Breast epithelium (tissue), 3 donors: ENCODE measurements around the gene UNC45B.

Source experiments
- CTCF ChIP-seq, 3 donors: fragments of 450-650 bp; IDR thresholded peaks; one replicate each; pipeline ENCODE4 v1.5.1; 2016 to 2017; ENCODE audit warnings: antibody characterized with exemption in 3 of 3, mild to moderate bottlenecking in 3 of 3, moderate library complexity in 3 of 3
- POLR2A ChIP-seq: fragments of 450-650 bp; IDR thresholded peaks from one replicate; pipeline ENCODE4 v1.6.1; 2016; ENCODE audit warnings: antibody characterized with exemption, mild to moderate bottlenecking, moderate library complexity
- POLR2AphosphoS5 ChIP-seq, 3 donors: sonication (generic); formaldehyde crosslinking; IDR thresholded peaks; one replicate each; pipeline ENCODE4 v1.6.1; 2017; ENCODE audit warnings: antibody characterized with exemption in 3 of 3

- TF ChIP-seq CTCF (IDR thresholded peaks at IDR 0.05) (no peak), POLR2A (no peak), POLR2AphosphoS5 (IDR thresholded peaks at IDR 0.05) (no peak)
These were observed 67.1 kb downstream of the UNC45B start for GRCh38 chr17:35214631-35215273.
